ENCODE data around the gene ZNF775.
"Not testable (repeated sequence)": the region's sequence is repeated elsewhere in the genome, so short reads cannot be mapped to it uniquely, and the experiment has no call there.

Gene ZNF775

DNA sequence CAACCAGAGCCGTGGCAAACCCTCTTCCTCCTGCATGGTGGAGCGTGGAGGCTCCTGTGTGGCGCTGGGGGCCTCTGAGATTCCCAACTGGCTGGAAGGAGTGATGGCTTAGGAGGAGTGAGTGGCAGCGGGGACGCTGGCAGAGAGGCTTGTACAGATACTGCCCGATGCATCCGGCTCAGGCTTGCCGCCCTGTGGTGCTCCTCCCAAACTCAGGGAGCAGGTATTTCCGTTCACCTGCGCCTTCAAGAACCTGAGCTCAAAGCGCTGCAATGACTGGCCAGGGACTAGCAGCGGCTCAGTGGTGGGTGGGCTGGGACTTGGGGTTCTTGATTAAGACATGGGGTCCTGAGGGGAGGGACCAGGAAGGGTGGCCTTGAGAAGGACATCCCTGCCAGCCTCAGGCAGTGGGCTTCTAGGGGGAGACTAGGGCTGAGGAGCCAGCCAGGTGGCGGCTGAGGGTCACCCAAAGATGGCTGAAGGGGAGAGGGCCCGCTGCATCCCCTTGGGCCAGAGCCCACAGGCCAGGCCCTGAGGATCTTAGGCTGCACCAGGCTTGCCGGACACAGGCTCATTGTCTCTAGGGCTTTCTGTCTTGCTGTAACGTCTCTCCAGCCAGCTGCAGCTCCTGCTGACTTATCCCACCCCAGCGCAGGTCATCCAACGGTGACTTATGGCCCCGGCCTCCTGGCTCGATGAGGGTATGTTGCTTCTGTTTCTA lies 3.2 kb downstream of the ZNF775 start:
- DNase-seq (ENCODE audit: low read depth): no peak

- DNase-seq (ENCODE audit: low read depth): no peak
Observed at GRCh38 chr7:150382844-150383225, 3.7 kb downstream of the ZNF775 start.

DNA sequence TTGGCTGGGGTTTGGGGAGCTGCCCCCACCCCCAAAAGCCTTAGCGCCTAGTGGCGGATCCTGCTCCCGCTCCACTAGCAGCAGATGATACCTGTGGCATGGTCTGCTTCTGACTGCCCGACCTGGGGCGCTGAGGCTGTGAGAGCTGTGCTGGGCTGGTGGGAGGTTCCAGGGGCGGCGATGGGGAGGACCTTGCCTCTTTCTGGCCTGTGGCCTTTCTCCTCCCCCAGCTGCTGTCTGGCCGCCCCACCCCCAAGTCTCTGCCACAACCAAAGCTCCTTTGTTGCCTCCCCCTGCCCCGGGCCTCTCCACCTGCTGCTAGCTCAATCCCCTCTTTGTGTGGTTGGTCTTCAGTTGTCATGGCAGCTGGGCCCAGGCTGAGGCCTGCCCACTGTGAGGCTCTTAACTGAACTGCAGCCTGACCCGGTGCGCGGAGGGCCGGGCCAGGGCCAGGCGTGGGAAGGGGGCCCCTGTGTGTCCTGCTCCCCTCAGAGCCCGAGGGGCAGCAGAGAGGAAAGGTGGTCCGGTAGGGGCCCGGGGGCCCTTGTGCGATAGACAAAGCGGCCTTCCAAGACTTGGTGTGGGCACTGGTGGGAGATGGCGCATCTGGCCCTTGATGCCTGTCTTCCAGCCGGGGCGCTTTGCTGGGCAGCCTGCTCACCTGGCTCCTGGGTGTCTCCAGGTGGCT lies 4.7 kb downstream of the ZNF775 start:
- no peak for DNase-seq (ENCODE audit: low read depth)

GRCh38 chr7:150384406-150385301 lies 5.5 kb downstream of the ZNF775 start:
- no peak for DNase-seq (ENCODE audit: low read depth)

DNA sequence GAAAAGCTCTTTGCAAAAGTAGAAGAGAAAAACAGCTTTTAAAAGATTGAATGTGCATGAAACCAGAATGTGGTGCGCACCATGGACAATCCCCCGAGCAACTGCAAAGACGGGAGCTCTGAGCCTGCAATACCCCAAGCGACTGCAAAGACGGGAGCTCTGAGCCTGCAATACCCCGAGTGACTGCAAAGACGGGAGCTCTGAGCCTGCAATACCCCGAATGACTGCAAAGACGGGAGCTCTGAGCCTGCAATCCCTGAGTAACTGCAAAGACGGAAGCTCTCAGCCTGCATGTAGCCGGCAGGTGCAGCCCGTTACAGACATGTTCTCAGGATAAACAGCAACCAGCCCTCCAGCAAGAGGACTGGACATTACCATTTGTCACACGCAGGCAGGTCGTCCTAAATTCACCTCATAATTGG lies 6.2 kb downstream of the ZNF775 start:
- no peak for DNase-seq (ENCODE audit: low read depth)

DNA sequence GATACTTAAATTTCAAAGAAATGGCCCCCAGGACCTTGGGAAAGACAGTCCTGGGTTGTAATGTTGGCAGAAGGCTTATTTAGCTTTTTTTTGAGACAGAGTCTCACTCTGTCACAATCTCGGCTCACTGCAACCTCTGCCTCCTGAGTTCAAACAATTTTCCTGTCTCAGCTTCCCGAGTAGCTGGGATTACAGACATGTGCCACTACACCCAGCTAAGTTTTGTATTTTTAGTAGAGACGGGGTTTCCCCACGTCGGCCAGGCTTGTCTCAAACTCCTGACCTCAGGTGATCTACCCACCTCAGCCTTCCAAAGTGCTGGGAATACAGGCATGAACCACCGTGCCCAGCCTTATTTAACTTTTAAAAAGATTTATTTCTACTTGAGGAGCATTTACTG lies 6.8 kb downstream of the ZNF775 start:
- DNase-seq (ENCODE audit: low read depth): not testable (repeated sequence)

GRCh38 chr7:150388306-150388705 lies 9.2 kb downstream of the ZNF775 start:
- DNase-seq (ENCODE audit: low read depth): no peak

DNA sequence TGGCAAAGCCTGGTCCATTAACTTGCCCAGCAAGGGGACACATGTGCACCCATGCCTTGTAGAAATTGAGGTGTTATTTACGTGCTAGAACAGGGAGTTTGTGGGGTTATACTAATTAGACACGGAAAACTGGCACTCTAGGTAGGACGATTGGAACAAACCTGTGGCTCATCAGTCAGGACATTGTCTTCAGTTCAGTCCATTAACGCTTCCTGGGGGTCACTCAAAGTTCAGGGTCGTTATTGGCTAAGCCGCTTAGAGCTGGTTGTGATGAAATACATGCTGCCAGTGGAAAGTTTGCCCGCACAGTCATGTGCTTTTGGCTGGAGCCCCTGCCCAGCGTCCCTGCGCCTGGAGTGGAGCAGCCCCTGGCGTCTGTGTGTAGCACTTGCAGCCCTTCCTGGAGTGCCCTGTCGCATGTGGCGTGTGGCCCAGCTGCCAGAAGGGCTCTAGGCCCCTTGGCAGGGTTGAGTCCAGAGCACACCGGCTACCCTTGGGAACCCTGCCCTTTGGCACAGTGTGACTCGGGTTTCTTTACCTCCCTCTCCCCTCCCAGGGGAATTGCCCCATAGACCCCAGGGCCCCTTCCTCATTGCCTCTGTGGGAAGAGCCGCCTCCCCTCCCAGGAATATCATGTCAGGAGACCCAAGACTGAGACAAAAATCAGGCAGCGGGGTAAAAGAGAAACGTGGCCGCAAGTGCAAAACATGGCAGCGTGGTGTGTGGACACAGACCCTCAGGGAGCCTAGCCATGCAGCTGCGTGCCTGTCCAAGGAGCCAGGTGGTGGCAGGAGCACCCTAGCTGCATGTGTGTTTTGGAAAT lies 9.8 kb downstream of the ZNF775 start:
- no peak for DNase-seq (ENCODE audit: low read depth)

GRCh38 chr7:150389532-150389816 lies 10.3 kb downstream of the ZNF775 start:
- no peak for DNase-seq (ENCODE audit: low read depth)

- no peak for DNase-seq (ENCODE audit: low read depth)
Observed at GRCh38 chr7:150390205-150390604, 11.1 kb downstream of the ZNF775 start.

DNA sequence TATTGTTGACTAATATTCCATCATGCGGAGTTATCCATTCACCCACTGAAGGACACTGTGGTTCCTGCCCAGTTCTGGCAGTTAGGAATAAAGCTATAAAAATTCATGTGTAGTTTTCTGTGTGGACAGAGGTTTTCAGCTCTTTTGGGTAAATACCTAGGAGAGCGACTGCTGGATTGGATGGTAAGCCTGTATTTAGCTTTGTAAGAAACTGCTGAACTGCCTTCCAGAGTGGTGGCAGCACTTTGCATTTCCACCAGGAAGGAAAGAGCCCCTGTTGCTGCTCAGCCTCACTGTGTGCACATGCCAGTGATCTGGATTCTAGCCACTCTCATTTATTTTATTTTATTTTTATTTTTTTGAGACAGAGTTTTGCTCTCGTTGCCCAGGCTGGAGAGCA lies 14.2 kb downstream of the ZNF775 start:
- DNase-seq (ENCODE audit: low read depth): no peak

DNA sequence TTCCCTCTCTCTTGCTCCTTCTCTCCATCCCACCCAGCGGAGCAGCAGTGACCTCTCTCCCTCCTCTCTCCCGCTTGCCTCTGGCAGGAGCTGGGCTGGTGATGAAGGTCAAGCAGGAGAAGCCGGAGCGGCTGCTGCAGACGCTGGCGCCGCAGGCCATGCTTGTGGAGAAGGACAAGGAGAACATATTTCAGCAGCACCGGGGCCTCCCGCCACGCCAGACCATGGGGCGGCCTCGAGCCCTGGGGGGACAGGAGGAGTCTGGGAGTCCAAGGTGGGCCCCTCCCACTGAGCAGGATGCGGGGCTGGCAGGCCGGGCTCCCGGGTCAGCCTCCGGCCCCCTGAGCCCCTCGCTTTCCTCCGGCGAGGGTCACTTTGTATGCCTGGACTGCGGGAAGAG lies 17.3 kb downstream of the ZNF775 start:
- DNase-seq (ENCODE audit: low read depth): no peak

- DNase-seq (ENCODE audit: low read depth): no peak
Observed at GRCh38 chr7:150396851-150397260, 17.7 kb downstream of the ZNF775 start.

DNA sequence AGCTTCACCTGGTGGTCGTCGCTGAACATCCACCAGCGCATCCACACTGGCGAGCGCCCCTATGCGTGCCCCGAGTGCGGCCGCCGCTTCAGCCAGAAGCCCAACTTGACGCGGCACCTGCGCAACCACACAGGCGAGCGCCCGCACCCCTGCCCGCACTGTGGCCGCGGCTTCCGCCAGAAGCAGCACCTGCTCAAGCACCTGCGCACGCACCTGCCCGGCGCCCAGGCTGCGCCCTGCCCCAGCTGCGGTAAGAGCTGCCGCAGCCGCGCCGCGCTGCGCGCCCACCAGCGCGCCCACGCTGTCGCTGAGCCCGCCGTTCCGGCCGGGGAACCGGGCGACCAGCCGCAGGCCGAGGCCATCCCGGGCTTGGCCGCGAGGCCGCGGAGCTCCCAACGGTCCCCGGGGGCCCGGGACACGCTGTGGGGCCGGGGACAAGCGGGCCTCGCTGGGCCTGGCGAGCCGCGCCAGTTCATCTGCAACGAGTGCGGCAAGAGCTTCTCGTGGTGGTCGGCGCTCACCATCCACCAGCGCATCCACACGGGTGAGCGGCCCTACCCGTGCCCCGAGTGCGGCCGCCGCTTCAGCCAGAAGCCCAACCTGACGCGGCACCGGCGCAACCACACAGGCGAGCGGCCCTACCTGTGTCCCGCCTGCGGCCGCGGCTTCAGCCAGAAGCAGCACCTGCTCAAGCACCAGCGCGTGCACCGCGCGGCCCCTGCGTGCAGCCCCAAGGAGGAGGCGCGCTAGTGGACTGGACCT lies 18.4 kb downstream of the ZNF775 start:
- no peak for DNase-seq (ENCODE audit: low read depth)

DNA sequence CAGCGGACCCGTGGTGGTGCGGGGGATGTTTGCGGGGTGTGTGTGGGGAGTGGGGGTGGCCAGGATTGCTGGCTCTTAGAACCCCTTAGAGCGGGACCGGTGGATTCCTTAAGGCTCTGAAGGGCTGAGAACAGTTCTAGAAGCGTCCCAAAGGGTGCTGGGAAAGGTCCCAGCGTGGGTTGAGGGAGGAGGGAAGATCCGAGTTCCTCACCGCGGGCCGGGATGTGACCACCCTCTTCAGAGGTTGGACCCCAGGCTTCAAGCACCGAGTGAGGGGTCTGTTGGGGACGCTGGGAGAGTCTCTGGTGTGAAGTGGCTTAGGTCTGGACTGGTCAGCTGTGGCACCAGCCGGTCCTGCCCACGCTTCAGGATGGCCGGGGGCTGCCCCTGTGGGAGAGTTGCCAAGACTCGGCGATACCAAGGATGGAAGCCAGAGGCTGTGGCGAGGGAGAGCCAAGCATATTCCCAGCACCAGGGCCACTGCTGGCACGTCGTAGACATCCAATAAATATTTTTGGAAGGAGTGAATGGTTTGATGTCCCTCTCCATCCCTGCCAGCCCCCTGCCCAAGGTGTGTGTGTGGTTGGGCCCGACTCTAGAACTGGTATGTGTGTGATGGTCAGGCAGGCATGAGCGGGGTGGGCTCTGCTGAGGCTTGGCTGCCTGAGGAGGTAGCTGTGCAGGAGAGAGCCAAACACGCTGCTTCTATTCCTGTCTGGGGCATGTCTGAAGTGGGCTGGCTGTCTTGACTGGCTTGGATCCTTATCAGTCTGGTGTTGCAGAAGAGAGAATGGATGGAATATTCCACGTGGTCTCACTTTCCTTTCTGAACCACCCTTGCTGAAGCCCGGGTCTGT lies 19.2 kb downstream of the ZNF775 start:
- no peak for DNase-seq (ENCODE audit: low read depth)

- no peak for DNase-seq (ENCODE audit: low read depth)
Observed at GRCh38 chr7:150398965-150399320, 19.8 kb downstream of the ZNF775 start.

GRCh38 chr7:150399421-150400007 lies 20.4 kb downstream of the ZNF775 start:
- DNase-seq (ENCODE audit: low read depth): no peak

DNA sequence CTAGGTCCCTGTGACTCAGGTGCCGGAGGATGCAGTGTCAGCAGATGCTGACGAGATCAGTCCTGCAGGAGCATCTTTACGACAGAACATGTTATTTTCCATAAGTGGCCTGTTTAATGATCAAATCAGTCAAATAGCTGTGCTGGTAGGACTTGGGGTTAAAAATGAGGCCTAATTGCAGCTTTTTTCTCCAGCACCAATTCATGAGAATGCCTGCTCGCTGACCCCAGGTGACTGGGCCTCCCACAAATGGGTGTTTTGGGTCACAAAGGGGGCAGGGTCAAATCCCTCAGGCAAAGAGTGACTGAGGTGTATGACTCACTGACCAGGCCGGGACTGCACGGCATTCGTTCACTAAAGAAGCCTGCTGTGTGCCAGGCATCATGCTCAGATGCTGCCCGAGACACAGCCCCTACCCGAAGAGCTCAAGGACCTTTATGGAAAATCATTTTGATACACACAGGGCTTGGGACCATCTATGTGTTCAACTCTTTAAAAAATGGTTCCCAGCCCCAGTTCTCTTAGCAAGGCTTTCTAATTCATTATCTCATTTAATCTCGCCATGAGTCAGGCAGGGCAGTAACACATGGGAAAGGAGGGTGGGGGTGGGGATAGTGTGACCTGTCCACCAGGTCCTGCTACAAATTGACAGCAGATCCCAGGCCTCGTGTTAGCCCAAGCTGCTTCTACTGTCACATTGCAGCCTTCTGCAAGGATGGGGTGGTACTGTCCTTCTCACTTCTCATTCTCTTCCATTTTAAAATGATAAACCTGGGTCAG lies 21.1 kb downstream of the ZNF775 start:
- no peak for DNase-seq (ENCODE audit: low read depth)

DNA sequence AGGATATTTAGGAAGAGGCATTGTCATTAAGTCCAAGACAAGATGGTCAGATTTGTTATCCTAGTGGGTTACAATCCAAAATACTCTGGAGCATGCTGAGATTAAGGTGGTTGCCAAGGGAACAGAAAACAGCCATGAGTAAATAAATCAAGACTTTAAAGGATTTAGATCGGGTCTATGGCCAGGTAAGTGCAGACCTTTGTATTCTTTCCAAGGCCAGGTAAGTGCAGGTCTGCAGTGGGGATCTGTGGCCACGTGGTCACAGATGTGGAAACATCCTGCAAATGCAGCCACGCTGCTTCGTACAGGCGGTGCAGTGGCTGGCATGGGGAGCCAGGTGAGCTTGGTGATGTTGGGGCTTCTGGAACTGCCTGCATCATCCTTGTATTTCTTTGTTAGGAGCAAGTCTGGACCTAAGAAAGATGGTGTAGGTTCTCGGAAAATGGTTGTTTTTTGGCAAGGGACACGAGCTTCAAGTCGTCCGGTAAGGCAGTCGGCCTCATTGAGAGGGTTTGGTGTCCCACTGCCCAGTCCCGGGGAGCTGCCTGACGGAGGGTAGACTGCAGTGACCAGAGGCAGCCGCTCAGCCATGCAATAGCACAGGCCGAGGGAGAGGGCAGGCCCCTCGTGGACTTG lies 21.8 kb downstream of the ZNF775 start:
- no peak for DNase-seq (ENCODE audit: low read depth)

All from activated T-helper 9 cell treated with anti-CD3 and anti-CD28 coated beads, Interleukin-2, amount 50 U/mL, for 16 hours (primary cell).